GM12878 (cell line): ENCODE data around the gene ZPR1.

Experiments used
- BHLHE40 ChIP-seq, 2 experiments: fragments of 450-650 bp in 1 of 2; IDR thresholded peaks; 2 replicates each; pipeline ENCODE4 v1.6.1; 2011 to 2017; ENCODE audit warnings: low read depth in 2 of 2, borderline replicate concordance in 1 of 2, improper control_type of control experiment in 1 of 2, low read length in 1 of 2, mild to moderate bottlenecking in 1 of 2
- CHD2 ChIP-seq: IDR thresholded peaks from 2 replicates; pipeline ENCODE4 v1.6.1; 2011; ENCODE audit warnings: low read depth, low read length, improper control_type of control experiment, borderline replicate concordance
- CREB1 ChIP-seq: IDR thresholded peaks from 2 replicates; pipeline ENCODE4 v1.6.1; 2012; ENCODE audit warnings: low read depth, mild to moderate bottlenecking, inconsistent platforms
- EP300 ChIP-seq, 2 experiments: fragments of 150-350 bp in 1 of 2; IDR thresholded peaks; 2 replicates each; pipeline ENCODE4 v1.6.1; 2011 to 2012; ENCODE audit warnings: low read depth in 2 of 2, low read length in 2 of 2, borderline replicate concordance in 1 of 2, improper control_type of control experiment in 1 of 2, inconsistent platforms in 1 of 2; ENCODE audit not compliant: control insufficient read depth in 1 of 2
- PAX5 ChIP-seq: IDR thresholded peaks from 2 replicates; pipeline ENCODE4 v1.6.1; 2011; ENCODE audit warnings: low read depth, low read length, borderline replicate concordance
- RELA ChIP-seq: fragments of 450-650 bp; IDR thresholded peaks from 2 replicates; pipeline ENCODE4 v1.8.0; 2014; ENCODE audit warnings: borderline replicate concordance; ENCODE audit not compliant: partially characterized antibody
- SIX5 ChIP-seq: IDR thresholded peaks from 2 replicates; pipeline ENCODE4 v1.6.1; 2011; ENCODE audit warnings: mild to moderate bottlenecking, low read depth, low read length, moderate library complexity; ENCODE audit not compliant: severe bottlenecking
- SP1 ChIP-seq: IDR thresholded peaks from one replicate; pipeline ENCODE4 v1.6.1; 2011; ENCODE audit warnings: low read depth, low read length
- ZNF24 ChIP-seq: fragments of 450-650 bp; IDR thresholded peaks from 2 replicates; pipeline ENCODE4 v1.6.1; 2017; ENCODE audit warnings: antibody characterized with exemption, mild to moderate bottlenecking
- TF ChIP-seq, protein P1 (sequence below), 3 experiments: IDR thresholded peaks in 2 of 3; conservative IDR thresholded peaks in 1 of 3; 2 replicates each; pipeline ENCODE4 v1.5.1; 2011; ENCODE audit warnings: low read depth in 3 of 3, low read length in 3 of 3, mild to moderate bottlenecking in 3 of 3, control low read depth in 2 of 3, moderate library complexity in 2 of 3, inconsistent platforms in 1 of 3, mixed read lengths in 1 of 3; ENCODE audit not compliant: control insufficient read depth in 2 of 3, insufficient read depth in 1 of 3; ENCODE audit errors: extremely low read depth in 1 of 3

DNA sequence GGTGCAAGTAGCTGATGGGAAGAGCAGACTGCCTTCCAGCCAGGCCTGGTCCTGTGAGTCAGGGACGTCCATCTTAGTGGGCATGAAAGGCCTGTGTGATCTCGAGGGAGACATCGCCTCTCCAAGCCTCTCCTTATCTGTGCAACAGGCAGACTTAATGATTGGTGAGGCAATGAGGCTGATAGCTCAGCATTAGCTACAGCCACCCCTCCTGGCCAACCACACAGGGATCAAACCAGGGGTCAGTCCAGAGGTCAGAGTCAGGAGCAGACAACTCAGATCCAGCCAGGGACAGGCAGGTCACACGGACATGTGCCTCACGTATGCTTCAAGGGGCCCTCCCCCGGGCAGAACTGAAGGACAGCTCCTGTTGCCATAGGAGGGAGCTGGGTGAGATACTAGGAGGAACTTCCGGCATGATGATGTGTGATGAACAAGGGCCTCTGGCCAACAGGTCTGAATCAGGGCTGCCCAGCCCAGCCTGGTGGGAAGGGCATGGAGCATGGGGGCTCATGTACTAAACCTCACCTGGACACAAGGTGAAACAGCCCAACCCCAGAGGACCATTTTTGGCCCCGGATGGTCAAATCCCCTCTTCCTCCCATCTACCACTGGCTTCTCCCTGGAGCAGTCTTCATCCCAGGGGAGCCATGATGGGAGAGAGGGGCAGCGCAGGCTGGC lies 39.1 kb upstream of the ZPR1 start:
- no peak for TF ChIP-seq ZNF24
- TF ChIP-seq RELA = no peak
- no peak for TF ChIP-seq SIX5
- TF ChIP-seq, protein P1, sequence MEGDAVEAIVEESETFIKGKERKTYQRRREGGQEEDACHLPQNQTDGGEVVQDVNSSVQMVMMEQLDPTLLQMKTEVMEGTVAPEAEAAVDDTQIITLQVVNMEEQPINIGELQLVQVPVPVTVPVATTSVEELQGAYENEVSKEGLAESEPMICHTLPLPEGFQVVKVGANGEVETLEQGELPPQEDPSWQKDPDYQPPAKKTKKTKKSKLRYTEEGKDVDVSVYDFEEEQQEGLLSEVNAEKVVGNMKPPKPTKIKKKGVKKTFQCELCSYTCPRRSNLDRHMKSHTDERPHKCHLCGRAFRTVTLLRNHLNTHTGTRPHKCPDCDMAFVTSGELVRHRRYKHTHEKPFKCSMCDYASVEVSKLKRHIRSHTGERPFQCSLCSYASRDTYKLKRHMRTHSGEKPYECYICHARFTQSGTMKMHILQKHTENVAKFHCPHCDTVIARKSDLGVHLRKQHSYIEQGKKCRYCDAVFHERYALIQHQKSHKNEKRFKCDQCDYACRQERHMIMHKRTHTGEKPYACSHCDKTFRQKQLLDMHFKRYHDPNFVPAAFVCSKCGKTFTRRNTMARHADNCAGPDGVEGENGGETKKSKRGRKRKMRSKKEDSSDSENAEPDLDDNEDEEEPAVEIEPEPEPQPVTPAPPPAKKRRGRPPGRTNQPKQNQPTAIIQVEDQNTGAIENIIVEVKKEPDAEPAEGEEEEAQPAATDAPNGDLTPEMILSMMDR (IDR thresholded peaks at IDR 0.05 in 2 of 3, conservative IDR thresholded peaks at IDR 0.05 in 1 of 3; ENCODE audit: control insufficient read depth in 2 of 3, extremely low read depth in 1 of 3, insufficient read depth in 1 of 3, low read depth in 3 of 3, low read length in 3 of 3) = no peak
- TF ChIP-seq BHLHE40 (IDR thresholded peaks at IDR 0.05; ENCODE audit: borderline replicate concordance in 1 of 2, low read depth in 2 of 2, low read length in 1 of 2) = no peak
- no peak for TF ChIP-seq EP300 (IDR thresholded peaks at IDR 0.05; ENCODE audit: borderline replicate concordance in 1 of 2, control insufficient read depth in 1 of 2, low read depth in 2 of 2, low read length in 2 of 2)
- TF ChIP-seq CREB1 = no peak
- no peak for TF ChIP-seq CHD2
- no peak for TF ChIP-seq SP1
- TF ChIP-seq PAX5 = no peak
